Effector memory CD4-positive, alpha-beta T cell (primary cell): ENCODE data around the gene SPANXD.

Experiments used
- DNase-seq, 3 donors: peaks; one replicate each; pipeline ENCODE4 v3.0.0-alpha.2; 2020
- H3K27ac ChIP-seq: 2 replicates; pipeline ENCODE4 v1.7.0; 2013; ENCODE audit warnings: mild to moderate bottlenecking, low read length, moderate library complexity; ENCODE audit not compliant: insufficient read depth, poor library complexity, severe bottlenecking
- H3K27me3 ChIP-seq: replicated peaks from 2 replicates; pipeline ENCODE4 v1.7.0; 2013; ENCODE audit warnings: mild to moderate bottlenecking, low read length; ENCODE audit not compliant: insufficient read depth, control insufficient read depth, poor library complexity, severe bottlenecking
- H3K36me3 ChIP-seq: 2 replicates; pipeline ENCODE4 v1.7.0; 2013; ENCODE audit warnings: mild to moderate bottlenecking, low read length, moderate library complexity; ENCODE audit not compliant: control insufficient read depth, insufficient read depth
- H3K4me1 ChIP-seq: 2 replicates; pipeline ENCODE4 v1.7.0; 2013; ENCODE audit warnings: low read length, mild to moderate bottlenecking; ENCODE audit not compliant: control insufficient read depth, insufficient read depth, poor library complexity, severe bottlenecking
- H3K4me3 ChIP-seq: 2 replicates; pipeline ENCODE4 v1.7.0; 2013; ENCODE audit warnings: low read length, low read depth, mild to moderate bottlenecking; ENCODE audit not compliant: insufficient read depth, poor library complexity, severe bottlenecking
- H3K9me3 ChIP-seq: 2 replicates; pipeline ENCODE4 v1.7.0; 2013; ENCODE audit warnings: mild to moderate bottlenecking, low read length, moderate library complexity; ENCODE audit not compliant: control insufficient read depth

The SPANXD gene

GRCh38 chrX:141662781-141663180 is 35.8 kb downstream of the SPANXD start:
- Histone ChIP-seq H3K27me3 (no peaks in the 10 kb centered on the region), H3K36me3 (no peaks in the 10 kb centered on the region), H3K4me3 (no peak overlapping the region), H3K4me1 (no peaks in the 10 kb centered on the region), H3K9me3 (no peaks in the 10 kb centered on the region), H3K27ac (no peak overlapping the region)
- no peak for DNase-seq

GRCh38 chrX:141652286-141652685 is 46.3 kb downstream of the SPANXD start:
- no peak overlapping the region for H3K27ac ChIP-seq
- H3K9me3 ChIP-seq, result no peaks in the 10 kb centered on the region
- no peaks in the 10 kb centered on the region for H3K27me3 ChIP-seq
- H3K4me1 ChIP-seq, result no peaks in the 10 kb centered on the region
- no peaks in the 10 kb centered on the region for H3K36me3 ChIP-seq
- no peak for DNase-seq
- no peak overlapping the region for H3K4me3 ChIP-seq
